HG02610 (cell line): ENCODE measurements around the gene UXS1.

Experiments
- ATAC-seq: cut with Tn5 transposase; IDR thresholded peaks from one replicate; pipeline ENCODE4 v1.9.1; 2021; ENCODE audit warnings: mild to moderate bottlenecking, moderate library complexity; ENCODE audit not compliant: unreplicated experiment

The UXS1 gene

DNA sequence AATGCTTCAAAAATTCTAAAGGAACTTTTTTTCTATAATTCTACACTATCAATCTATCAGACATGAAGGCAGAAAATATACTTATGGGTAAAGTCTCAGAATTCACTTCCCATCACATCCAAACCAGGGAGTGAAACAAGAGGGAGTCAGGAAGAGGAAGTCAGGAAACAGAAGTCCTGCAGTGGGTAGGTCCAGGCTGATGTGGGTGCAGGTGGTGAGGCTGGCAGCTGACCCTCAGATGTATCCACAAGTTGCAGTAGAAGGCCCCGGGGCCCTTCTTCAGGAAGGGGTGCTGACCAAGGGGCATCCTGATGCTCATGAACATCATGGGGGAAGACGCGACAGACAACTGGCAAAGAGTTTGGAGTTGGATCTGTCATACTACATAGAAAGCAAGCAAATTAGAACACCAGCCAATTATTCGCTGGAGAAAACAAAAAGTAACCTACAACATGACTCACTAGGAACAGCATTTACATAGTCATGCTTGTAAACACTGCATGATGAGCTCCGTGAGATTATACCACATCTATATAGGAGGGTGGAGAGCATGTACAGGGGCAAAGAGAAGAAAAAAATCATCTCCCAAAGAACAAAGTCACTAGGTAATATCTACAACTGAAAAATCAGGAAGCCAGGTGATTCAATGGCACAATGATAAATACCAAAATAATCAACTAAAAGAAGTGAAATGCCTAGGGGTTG, 4.2 kb downstream of the UXS1 start:
- ATAC-seq: no peak

DNA sequence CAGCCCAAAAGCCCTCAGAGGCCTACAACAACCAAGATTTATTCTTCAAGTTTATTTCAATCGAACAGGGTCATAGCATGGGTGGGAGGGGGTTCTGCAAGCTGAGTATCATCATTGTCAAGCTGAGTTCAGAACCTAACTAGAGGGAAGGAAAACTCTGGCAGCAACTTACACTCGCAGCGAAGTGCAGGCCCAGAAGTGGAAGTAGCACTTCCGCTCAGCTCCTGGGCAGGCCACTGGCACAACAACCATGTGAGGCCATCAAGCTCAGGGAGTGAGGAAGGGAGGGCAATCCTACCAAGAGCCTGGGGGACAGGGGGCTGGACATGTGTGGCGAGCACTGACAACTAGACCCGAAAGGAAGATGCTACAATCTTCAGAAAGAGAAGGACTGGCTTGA, 4.8 kb downstream of the UXS1 start:
- no peak for ATAC-seq

DNA sequence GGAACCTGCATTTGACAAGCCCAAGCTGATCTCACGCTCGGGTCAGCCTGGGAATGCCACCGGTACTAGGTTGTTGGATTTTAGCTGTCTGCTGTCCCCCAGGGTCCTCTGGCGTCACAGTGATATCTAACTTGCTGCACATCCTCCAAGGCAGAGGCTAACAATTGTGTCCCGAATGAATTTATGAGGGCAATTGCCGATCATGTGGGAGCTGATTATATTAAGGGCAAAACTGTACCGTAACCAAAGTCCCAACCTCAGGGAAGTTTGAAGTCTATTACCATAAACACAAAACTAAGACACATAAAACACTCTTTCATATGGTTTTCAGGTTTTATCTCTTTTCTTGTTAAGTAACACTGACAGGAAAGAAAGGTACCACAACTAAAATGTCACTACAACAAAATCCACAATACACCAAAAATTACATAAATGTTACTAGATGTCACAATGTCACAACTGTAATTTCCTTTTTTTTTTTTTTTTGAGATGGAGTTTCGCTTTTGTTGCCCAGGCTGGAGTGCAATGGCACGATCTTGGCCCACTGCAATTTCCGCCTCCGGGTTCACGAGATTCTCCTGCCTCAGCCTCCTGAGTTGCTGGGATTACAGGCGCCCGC, 6.7 kb downstream of the UXS1 start:
- ATAC-seq: no peak

- ATAC-seq: no peak
Measured at GRCh38 chr2:106185475-106186184, 8.5 kb downstream of the UXS1 start.

GRCh38 chr2:106184857-106185256, 9.2 kb downstream of the UXS1 start:
- no peak for ATAC-seq

GRCh38 chr2:106184394-106184793, 9.7 kb downstream of the UXS1 start:
- no peak for ATAC-seq

- no peak for ATAC-seq
Measured at GRCh38 chr2:106183101-106183696, 10.9 kb downstream of the UXS1 start.

- no peak for ATAC-seq
Measured at GRCh38 chr2:106181064-106181463, 13.0 kb downstream of the UXS1 start.

- ATAC-seq: no peak
Measured at GRCh38 chr2:106180602-106181001, 13.5 kb downstream of the UXS1 start.

DNA sequence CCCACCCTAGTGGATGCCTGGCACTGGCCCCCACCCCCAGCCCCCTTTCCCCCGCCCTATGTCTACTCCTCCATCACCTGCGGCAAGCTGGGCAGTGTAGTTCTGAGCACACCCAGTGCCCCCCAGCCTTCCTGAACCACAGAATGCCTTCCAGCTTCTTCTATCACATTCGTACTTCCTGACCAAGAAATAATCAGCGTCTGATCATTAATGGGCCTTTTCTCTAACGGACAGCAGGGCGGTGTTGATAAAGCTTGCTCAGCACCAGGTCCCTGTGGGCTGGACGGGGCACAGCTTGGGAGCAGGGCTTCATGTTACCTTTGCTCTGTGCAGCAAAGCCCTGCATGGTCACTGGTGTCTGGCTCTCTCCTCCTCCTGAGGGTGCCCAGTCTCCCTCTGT, 15.4 kb downstream of the UXS1 start:
- ATAC-seq: no peak

GRCh38 chr2:106177581-106177980, 16.5 kb downstream of the UXS1 start:
- ATAC-seq: no peak

- ATAC-seq: no peak
Measured at GRCh38 chr2:106176446-106177099, 17.5 kb downstream of the UXS1 start.

GRCh38 chr2:106175086-106175850, 18.8 kb downstream of the UXS1 start:
- ATAC-seq: no peak

DNA sequence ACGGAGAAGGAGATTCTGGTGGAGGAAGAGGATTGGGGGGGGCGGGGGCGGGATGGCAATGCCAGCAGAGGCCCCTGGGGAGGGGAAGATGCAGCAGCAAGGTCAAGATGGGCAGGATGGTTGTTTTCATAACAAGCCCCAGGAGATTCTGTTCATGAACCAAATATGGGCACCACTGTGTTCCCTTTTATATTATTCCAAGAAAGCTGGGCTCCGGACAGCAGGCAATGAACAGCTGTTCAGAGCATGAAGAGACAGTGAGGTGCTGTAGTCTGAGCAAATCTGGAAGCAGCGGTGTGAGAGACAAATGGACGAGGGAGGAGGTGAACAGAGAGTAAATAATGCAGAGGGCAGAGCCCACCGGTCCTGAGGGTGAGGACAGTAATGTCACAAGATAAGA, 20.0 kb downstream of the UXS1 start:
- no peak for ATAC-seq

GRCh38 chr2:106172649-106173048, 21.5 kb downstream of the UXS1 start:
- ATAC-seq: no peak

DNA sequence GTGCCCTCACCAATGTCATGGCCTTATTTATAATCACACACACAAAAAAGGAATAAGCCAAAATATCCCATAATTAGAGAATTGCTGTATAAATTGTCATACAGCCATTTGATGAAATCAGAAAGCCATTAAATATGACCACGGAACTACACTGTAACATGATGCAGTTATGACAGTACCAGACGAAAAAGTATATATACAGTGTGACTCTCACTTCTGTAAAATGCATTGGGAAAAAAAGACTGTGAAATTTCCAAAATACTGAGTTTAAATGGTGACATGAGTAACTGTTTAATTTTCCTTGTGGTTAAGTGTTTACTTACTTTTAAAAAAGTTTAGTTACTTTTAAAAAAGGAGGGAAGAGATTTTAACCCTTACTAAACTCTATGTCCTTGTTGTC, 25.4 kb downstream of the UXS1 start:
- peak; percentile 39 for ATAC-seq

GRCh38 chr2:106167067-106167466, 27.0 kb downstream of the UXS1 start:
- no peak for ATAC-seq

DNA sequence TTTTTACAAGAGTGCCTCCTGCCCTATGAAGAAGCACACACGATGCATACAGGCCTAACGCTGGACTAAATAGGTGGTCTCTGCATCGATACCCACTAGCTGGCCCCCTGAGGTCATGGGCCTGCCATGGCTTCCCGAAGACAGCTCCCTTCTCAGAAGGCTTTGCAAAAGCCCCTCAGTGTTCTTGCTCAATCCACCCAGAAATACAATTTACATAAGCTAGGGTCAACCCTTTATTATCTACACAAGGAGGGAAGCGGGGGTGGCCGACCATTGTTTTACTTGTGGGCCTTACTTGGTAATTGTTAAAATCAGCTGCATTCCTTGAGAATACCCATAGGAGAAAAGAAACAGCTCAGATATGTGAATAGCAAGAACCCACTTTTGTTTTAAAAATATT, 28.5 kb downstream of the UXS1 start:
- ATAC-seq: no peak

GRCh38 chr2:106165029-106165428, 29.1 kb downstream of the UXS1 start:
- ATAC-seq: no peak

GRCh38 chr2:106163948-106164545, 30.1 kb downstream of the UXS1 start:
- no peak for ATAC-seq
